Stimulated activated CD8-positive, alpha-beta memory T cell treated with anti-CD3 and anti-CD28 coated beads, Interleukin-15, amount 100 ng/mL, for 1 hour (primary cell): ENCODE results near the gene TYRP1.
"Not testable (repeated sequence)": the region's sequence is repeated elsewhere in the genome, so short reads cannot be mapped to it uniquely, and the experiment has no call there.

Source experiments
- DNase-seq: peaks from one replicate; pipeline ENCODE4 v3.0.0-alpha.2; 2020; ENCODE audit warnings: low read depth

TYRP1 gene

GRCh38 chr9:12693141-12693540 is at the start of gene TYRP1:
TSS of gene TYRP1 (plus strand) at chr9:12693385. CDS start at chr9:12693997, 612 bp downstream.
- DNase-seq, result no peak

GRCh38 chr9:12643686-12644085 is 49.5 kb upstream of the TYRP1 start:
- no peak for DNase-seq

GRCh38 chr9:12648925-12649324 is 44.3 kb upstream of the TYRP1 start:
- no peak for DNase-seq

GRCh38 chr9:12651125-12651524 is 42.1 kb upstream of the TYRP1 start:
- DNase-seq, result no peak

- DNase-seq, result no peak
Observed at GRCh38 chr9:12652973-12653372, 40.2 kb upstream of the TYRP1 start.

- DNase-seq, result no peak
Observed at GRCh38 chr9:12656803-12657202, 36.4 kb upstream of the TYRP1 start.

- DNase-seq, result no peak
Observed at GRCh38 chr9:12657233-12657632, 36.0 kb upstream of the TYRP1 start.

- DNase-seq, result no peak
Observed at GRCh38 chr9:12657998-12658397, 35.2 kb upstream of the TYRP1 start.

GRCh38 chr9:12658531-12659209 is 34.5 kb upstream of the TYRP1 start:
- DNase-seq, result no peak

GRCh38 chr9:12659220-12659619 is 34.0 kb upstream of the TYRP1 start:
- DNase-seq, result no peak

- DNase-seq, result no peak
Observed at GRCh38 chr9:12666813-12667212, 26.4 kb upstream of the TYRP1 start.

GRCh38 chr9:12667892-12668291 is 25.3 kb upstream of the TYRP1 start:
- no peak for DNase-seq

- no peak for DNase-seq
Observed at GRCh38 chr9:12670006-12670405, 23.2 kb upstream of the TYRP1 start.

GRCh38 chr9:12674961-12675360 is 18.2 kb upstream of the TYRP1 start:
- no peak for DNase-seq

GRCh38 chr9:12677462-12678126 is 15.6 kb upstream of the TYRP1 start:
- not testable (repeated sequence) for DNase-seq

- no peak for DNase-seq
Observed at GRCh38 chr9:12680341-12680740, 12.8 kb upstream of the TYRP1 start.

- DNase-seq, result no peak
Observed at GRCh38 chr9:12680757-12681156, 12.4 kb upstream of the TYRP1 start.

GRCh38 chr9:12681620-12682019 is 11.6 kb upstream of the TYRP1 start:
- no peak for DNase-seq

- no peak for DNase-seq
Observed at GRCh38 chr9:12684974-12685373, 8.2 kb upstream of the TYRP1 start.

GRCh38 chr9:12689233-12689632 is 4.0 kb upstream of the TYRP1 start:
- DNase-seq, result no peak

- DNase-seq, result no peak
Observed at GRCh38 chr9:12694013-12694412, 828 bp downstream of the TYRP1 start.

- no peak for DNase-seq
Observed at GRCh38 chr9:12695474-12695873, 2.3 kb downstream of the TYRP1 start.

- no peak for DNase-seq
Observed at GRCh38 chr9:12696931-12697622, 3.9 kb downstream of the TYRP1 start.
